ENCODE data around the gene CORO2A.

The CORO2A gene

GRCh38 chr9:98164912-98165311 lies 27.5 kb downstream of the CORO2A start:
- no peak for DNase-seq

- DNase-seq, result no peak
Measured at GRCh38 chr9:98162613-98163012, 29.8 kb downstream of the CORO2A start.

- no peak for DNase-seq
Measured at GRCh38 chr9:98161851-98162250, 30.6 kb downstream of the CORO2A start.

DNA sequence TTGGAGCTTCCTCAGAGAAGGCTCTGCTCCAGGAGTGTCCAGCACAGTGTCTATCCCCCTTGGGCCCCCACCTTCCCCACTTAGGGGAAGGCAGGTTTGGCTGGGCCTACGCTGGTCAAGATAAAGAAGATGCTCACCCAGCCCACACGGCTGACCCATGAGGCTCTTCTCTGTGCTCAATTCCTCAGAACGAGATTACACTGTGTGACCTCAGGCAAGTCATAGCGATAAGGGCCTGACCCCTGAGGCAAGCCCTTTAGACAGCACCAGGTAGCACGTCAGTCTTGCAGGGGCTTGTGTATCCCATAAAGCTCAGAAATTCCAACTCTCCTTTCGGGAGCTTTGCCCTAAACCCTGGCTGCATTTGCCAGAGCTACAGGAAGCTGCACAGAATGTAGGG lies 32.6 kb downstream of the CORO2A start:
- DNase-seq, result no peak

GRCh38 chr9:98159301-98159700 lies 33.1 kb downstream of the CORO2A start:
- no peak for DNase-seq

GRCh38 chr9:98158071-98158831 lies 34.2 kb downstream of the CORO2A start:
- no peak for DNase-seq

- DNase-seq, result no peak
Measured at GRCh38 chr9:98157372-98157771, 35.1 kb downstream of the CORO2A start.

DNA sequence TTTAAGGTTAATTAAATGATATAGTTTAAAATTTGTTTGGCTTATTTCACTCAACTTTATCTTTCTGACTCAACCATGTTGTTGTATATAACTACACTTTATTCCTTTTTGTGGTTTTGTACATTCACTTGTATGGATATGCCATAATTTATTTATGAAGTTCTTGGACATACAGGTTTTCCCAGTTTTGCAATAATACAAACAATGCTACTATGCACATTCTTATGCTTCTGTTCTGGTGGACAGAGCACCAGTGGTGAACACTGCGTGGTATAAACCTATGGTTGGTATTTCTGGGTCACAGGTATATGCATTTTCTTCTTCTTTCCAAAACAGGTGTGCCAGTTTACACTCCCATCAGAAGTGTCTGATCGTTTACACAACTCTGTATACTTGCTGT lies 37.8 kb downstream of the CORO2A start:
- DNase-seq, result no peak

GRCh38 chr9:98152526-98152925 lies 39.9 kb downstream of the CORO2A start:
- DNase-seq, result no peak

GRCh38 chr9:98150721-98151120 lies 41.7 kb downstream of the CORO2A start:
- DNase-seq, result no peak

GRCh38 chr9:98150164-98150563 lies 42.3 kb downstream of the CORO2A start:
- DNase-seq, result no peak

- no peak for DNase-seq
Measured at GRCh38 chr9:98149422-98149821, 43.0 kb downstream of the CORO2A start.

DNA sequence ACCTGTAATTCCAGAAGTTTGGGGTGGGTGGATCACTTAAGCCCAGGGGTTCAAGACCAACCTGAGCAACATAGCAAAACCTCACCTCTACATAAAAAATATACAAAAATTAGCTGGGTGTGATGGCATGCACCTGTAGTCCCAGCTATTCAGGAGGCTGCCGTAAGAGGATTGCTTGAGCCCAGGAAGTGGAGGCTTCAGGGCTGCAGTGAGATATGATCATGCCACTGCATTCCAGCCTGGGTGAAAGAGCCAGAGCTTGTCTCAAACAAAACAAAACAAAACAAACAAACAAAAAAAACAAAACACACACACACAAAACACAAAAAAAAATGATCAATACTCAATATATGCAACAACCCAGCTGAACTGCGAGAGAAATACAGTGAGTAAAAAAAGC lies 44.0 kb downstream of the CORO2A start:
- DNase-seq, result no peak

DNA sequence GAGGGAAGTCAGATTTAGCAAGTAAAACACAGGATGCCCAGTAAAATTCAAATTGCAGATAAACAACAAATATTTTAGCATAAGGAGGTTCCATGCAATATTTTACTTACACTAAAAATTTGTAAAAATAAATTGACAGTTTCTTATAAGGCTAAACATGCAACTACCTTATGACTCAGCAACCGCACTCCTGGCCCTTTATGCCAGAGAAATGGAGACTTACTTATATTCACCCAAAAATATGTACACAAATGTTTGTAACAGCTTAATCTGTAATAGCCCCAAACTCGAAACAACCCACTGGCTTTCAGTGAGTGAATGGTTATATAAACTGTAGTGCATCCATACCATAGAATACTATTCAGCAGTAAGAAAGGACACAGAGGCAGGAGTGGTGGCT lies 44.9 kb downstream of the CORO2A start:
- no peak for DNase-seq

DNA sequence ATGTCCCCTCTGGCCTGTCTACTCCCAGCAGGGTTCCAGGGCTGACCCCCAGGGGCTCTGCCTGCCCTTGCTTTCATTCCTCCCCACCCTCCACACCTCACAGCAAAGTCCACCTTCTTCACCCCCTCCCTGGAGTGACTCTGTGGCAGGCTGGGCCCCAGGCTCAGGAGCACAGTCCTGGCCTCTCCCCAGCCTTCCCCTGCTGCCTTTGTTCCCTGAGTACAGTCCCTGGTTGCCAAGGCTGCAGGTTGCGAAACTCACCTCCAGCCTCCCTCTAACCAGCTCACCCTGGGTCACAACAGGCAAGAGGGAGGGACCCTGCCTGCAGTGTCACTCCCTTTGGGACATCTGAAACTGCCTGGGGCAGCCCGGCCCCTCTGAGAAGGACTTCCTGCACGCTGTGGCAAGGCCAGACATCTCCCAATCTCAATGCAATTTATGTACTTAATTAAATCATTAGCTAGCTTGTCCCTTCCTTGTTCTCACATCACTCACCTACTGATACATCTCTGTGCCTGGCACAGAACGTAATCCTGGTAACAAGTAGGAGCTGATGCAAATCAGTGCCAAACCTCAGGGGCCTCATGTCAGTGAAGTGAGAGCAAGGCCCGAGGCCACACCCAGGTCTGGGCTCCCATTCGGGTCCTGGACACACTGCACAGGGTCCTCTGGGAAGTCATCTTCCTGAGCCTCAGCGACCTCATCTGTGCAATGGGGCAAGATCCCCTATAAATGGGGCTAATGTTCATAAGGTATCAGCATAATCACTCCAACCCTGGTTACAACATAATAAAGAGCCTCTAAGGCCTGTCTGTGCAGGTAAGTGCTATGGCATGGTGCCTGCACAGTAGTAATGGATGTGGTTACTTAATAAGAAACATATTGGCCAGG lies 46.1 kb downstream of the CORO2A start:
- DNase-seq, result no peak

DNA sequence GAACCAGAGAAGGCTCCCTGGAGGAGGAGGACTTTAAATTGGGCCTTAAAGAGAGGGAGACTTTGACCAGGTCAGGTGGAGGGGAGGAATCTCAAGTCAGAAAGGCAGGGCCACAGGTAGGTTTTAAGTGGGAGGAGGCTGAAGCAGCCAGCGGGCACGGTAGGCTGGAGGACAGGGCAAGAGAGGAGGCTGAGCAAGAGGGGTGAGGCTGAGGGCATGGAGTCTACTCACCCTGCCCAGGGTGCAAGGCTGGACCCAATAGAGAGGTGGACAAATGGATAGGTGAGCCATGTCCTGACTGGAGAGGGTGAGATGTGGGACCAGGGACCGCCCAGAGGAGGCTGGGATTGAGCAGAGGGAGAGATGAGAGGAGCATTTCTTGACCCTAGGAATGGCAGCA lies 47.8 kb downstream of the CORO2A start:
- no peak for DNase-seq

DNA sequence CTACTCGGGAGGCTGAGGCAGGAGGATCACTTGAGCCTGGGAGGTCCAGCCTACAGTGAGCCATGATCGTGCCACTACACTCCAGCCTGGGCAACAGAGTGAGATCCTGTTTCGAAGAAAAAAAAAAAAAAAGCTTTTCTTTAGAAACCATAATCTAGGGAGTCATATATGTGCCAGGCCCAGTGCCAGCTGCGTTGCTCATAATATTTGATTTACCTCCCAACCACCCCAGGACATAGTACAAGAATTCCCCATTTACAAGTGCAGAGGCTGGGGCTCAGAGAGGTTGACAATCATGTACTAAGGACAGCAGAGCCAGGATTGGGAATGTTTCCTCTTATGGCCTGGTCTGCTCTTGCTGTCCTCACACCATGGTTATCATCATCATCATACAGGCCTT lies 48.4 kb downstream of the CORO2A start:
- DNase-seq, result no peak

- DNase-seq, result no peak
Measured at GRCh38 chr9:98142925-98143481, 49.4 kb downstream of the CORO2A start.

DNA sequence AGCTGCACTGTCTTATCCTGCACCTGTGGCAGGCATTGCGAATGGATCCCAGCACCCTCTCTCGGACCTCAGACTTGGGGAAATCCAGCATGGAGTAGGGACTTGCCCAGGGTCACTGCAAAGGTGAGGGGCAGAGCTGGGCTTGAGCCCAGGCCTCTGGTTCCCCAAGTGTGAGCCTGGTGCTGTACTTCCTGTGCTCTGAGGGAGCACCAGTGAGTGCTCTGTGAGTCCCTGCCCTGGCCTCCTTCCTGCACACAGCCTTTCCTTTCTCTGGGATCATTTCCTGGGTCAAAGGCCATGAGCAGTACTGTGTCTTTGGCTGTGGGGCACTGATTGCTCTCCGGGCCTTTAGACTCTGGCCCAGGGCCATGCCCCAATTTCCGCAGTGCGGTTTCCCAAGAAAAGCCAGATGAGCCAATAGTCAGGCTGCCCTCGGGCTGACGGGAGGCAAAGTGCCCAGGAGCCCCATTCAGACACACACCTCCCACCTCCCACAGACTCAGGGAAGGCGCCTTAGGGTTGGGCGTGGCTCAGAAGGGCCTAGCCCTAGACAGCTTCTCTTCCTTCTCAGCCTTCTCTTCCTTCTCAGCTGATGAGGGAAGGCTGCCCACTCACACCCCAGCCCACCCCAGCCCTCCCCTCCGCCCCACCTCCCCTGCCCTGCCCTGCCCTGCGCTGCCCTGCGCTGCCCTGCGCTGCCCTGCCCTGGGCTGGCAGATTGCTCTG lies 50.1 kb downstream of the CORO2A start:
- no peak for DNase-seq

DNA sequence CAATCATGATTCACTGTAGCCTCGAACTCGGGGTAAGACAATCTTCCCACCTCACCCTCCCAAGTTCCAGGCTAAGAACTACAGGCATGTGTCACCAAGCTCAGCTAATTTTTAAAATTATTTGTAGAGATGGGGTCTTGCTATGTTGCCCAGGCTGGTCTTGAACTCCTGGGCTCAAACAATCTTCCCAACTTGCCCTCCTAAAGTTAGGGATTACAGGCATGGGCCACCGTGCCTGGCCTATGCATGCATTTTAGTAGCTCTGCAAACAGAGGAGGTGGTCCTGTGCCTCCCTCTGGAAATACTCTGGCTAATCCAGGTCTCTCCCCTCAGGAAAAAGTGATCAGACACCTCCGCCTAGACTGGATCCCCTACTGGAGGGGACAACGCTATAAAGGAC lies 51.9 kb downstream of the CORO2A start:
- no peak for DNase-seq

DNA sequence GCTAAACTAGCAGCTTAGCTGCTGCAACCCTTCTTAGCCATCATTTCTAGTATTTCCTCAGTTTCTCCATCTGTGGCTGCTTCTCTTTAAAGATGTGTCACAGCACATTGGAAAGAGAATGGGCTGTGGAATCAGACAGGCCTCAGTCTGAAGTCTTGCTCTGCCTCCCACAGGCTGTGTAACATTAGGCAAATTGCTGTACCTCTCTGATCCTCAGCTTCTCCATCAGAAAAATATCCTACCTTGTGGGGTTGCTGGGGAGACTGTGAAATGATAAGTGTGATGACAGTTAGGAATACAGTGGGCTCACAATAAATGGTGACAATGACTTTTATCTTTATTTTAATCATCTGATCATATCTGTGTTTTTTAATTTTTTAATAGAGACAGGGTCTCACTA lies 55.9 kb downstream of the CORO2A start:
- DNase-seq, result no peak

GRCh38 chr9:98135938-98136337 lies 56.5 kb downstream of the CORO2A start:
- DNase-seq, result no peak

DNA sequence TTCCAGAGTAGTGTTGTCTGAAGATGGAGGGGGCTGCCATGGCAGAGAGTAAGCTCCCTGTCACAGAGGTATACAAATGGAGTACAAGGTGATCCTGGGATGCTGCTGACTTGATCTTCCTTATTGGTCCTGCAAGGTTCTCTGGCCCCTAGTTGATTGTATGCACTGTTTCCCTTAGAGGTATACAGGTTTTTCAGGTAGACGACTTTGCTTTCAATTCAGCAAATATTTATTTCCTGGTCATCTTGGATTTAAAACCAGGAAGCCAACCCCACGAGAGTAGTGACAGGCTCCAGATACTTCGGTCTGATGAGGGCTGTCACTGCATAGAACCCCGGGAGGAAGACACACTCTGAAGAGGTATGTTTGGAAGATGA lies 56.9 kb downstream of the CORO2A start:
- no peak for DNase-seq

Measured in activated CD4-positive, CD25-positive, alpha-beta regulatory T cell (primary cell).